SJSA1 (cell line): ENCODE data around the gene HSF2BP. TPM values are rescaled to one million over a fixed set of nuclear protein-coding genes. Genes with fewer than 3 reads are reported as not detected.

Experiments used
- DNase-seq, 2 experiments: peaks; one replicate each; pipeline ENCODE4 v3.0.0-alpha.2; 2015 to 2020; ENCODE audit warnings: low spot score in 2 of 2, low read depth in 1 of 2
- H3K27ac ChIP-seq: fragments of 250-450 bp; sonication (Bioruptor Pico); 2 replicates; pipeline ENCODE4 v1.5.1; 2020; ENCODE audit warnings: mild to moderate bottlenecking, moderate library complexity
- H3K27me3 ChIP-seq: fragments of 250-450 bp; sonication (Bioruptor Pico); replicated peaks from 2 replicates; pipeline ENCODE4 v1.5.1; 2020; ENCODE audit warnings: mild to moderate bottlenecking, moderate library complexity
- H3K36me3 ChIP-seq: fragments of 250-450 bp; sonication (Bioruptor Pico); 2 replicates; pipeline ENCODE4 v1.5.1; 2020; ENCODE audit warnings: mild to moderate bottlenecking
- H3K4me1 ChIP-seq: fragments of 250-450 bp; sonication (Bioruptor Pico); replicated peaks from 2 replicates; pipeline ENCODE4 v1.6.1; 2021; ENCODE audit warnings: mild to moderate bottlenecking
- H3K4me3 ChIP-seq: fragments of 250-450 bp; sonication (Bioruptor Pico); 2 replicates; pipeline ENCODE4 v1.5.1; 2020; ENCODE audit warnings: mild to moderate bottlenecking
- H3K9me3 ChIP-seq: fragments of 250-450 bp; sonication (Bioruptor Pico); replicated peaks from 2 replicates; pipeline ENCODE4 v1.5.1; 2020; ENCODE audit warnings: mild to moderate bottlenecking
- total RNA-seq: library from RNA; depleted of rRNA; stranded (reverse); fragments of >200 nt; shearing (Covaris generic); gene quantifications from 2 replicates; pipeline ENCODE4 v1.2.3, GENCODE V29; 2014

HSF2BP gene
- total RNA-seq, 1 experiment from 2014 or later, result 1.6 TPM

DNA sequence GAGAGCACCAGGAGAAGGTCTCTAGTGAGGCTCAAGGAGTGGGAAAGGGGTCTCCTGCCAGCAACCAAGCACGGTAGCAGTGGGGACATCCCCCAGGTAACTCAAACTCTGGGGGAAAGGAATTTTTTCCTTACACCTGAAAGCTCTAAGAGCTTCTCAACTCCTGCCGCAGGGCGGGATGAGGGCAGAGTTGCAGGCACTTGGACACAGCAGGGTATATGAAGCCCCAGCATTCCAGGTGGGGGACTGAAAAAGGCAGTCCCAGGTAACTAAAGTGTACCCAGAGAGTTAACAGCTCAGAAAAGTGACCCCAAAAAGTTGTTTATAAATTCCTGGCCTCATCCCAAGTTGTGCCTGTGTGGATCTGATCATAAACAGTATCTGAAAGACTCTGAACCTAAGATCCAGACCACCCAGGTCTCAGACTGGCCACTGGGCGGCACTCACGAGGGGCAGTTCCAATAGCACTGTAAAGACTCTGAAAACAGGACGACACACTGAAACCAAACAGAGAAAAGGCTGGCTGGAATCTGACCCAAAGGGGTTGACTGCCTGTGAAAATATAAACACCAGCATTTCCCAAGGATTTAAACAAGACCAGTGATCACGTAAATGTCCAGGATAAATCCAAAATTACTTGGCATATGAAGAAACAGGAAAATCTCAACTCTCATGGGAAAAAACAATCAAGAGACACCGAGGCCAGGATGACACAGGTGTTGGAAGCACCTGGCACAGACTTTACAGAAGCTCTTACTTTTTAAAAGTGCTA lies 47.5 kb downstream of the HSF2BP start:
- Histone ChIP-seq H3K36me3 (no peaks in the 10 kb centered on the region), H3K4me1 (peaks cover 67% of the 10 kb centered on the region), H3K4me3 (no peak overlapping the region), H3K9me3 (no peaks in the 10 kb centered on the region; the same call in 1 of the 2 replicates), H3K27ac (peak overlapping the region; percentile 35; the same call in 1 of the 2 replicates), H3K27me3 (no peaks in the 10 kb centered on the region)
- peak; percentile 75 for DNase-seq

GRCh38 chr21:43609501-43610340 lies 49.6 kb downstream of the HSF2BP start:
- Histone ChIP-seq H3K27me3 (no peaks in the 10 kb centered on the region), H3K4me1 (peaks cover 78% of the 10 kb centered on the region), H3K4me3 (no peak overlapping the region), H3K27ac (no peak overlapping the region), H3K36me3 (no peaks in the 10 kb centered on the region), H3K9me3 (no peaks in the 10 kb centered on the region; the same call in 1 of the 2 replicates)
- peak; percentile 84 to 88 for DNase-seq

- H3K9me3 ChIP-seq, result no peaks in the 10 kb centered on the region; the same call in 1 of the 2 replicates
- H3K27me3 ChIP-seq, result no peaks in the 10 kb centered on the region
- H3K4me1 ChIP-seq, result peaks cover 79% of the 10 kb centered on the region
- no peak overlapping the region for H3K4me3 ChIP-seq
- no peak overlapping the region for H3K27ac ChIP-seq
- no peak for DNase-seq
- no peaks in the 10 kb centered on the region for H3K36me3 ChIP-seq
Observed at GRCh38 chr21:43608664-43609063, 50.6 kb downstream of the HSF2BP start.

- Histone ChIP-seq H3K27me3 (no peaks in the 10 kb centered on the region), H3K9me3 (no peaks in the 10 kb centered on the region; the same call in 1 of the 2 replicates)
- DNase-seq, result no peak
Observed at GRCh38 chr21:43608225-43608624, 51.1 kb downstream of the HSF2BP start.

DNA sequence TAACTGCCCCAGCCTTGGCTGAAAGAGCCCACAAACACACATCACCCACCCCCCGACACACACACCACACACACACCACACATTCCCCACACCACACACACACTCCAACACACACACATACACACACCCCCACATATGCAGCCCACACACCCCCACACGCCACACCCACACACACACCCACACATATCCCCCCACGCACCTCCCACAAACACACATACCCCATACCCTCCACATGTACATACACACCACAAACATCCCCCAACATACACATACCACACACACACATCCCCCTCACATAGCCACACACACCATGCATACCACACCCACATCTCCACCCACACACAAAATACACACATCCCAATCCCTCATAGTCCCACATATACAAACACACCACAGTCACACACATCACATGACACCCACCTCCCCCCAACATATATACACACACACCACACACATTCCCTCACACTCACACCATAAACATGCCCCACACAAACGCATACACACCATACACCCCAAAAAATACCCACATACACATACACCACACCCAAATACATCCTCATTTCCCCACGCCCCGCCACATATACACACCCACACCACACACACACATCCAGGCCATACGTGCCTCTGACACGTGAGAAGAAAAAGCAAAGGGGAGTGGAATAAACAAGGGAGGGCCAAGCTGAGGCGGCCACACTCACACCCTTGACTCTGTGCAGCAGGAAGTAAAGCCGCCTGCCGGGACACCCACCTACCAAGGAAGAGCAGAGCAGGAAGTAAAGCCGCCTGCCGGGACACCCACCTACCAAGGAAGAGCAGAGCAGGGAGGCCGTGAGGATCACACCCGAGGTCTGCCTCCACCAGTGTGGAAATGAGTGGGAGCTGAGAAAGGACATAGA lies 53.7 kb downstream of the HSF2BP start:
- Histone ChIP-seq H3K4me1 (peaks cover 82% of the 10 kb centered on the region), H3K27me3 (no peaks in the 10 kb centered on the region), H3K27ac (no peak overlapping the region), H3K4me3 (no peak overlapping the region), H3K36me3 (no peaks in the 10 kb centered on the region), H3K9me3 (no peaks in the 10 kb centered on the region)
- DNase-seq, result no peak

More at GRCh38 chr21:43608225-43608624, 51.1 kb downstream of the HSF2BP start:
- no peak overlapping the region for H3K27ac ChIP-seq
- H3K4me1 ChIP-seq, result peaks cover 79% of the 10 kb centered on the region
- H3K36me3 ChIP-seq, result no peaks in the 10 kb centered on the region
- H3K4me3 ChIP-seq, result no peak overlapping the region

DNA sequence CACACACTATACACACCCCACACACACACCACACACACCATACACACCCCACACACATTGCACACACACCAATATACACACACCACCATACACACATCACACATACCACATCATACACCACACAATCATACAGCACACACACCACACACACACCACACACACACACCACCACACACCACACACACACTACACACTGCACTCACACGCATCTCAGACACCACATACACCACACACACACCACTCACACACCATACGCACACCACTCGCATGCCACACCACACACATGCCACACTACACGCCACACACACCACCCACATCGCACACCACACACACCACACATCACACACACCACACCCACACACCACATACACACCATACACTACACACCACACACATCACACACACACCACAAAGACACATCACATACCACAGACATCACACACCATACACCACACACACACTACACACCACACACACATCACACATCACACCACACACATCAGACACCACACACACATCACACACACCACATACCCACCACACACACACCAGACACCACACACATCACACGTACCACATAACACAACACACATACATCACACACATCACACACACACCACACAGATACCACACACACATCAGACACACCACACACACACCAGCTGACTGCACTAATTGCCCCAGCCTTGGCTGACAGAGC lies 54.6 kb downstream of the HSF2BP start:
- Histone ChIP-seq H3K36me3 (no peaks in the 10 kb centered on the region), H3K9me3 (no peaks in the 10 kb centered on the region), H3K27me3 (no peaks in the 10 kb centered on the region), H3K4me3 (no peak overlapping the region), H3K4me1 (peaks cover 82% of the 10 kb centered on the region), H3K27ac (no peak overlapping the region)
- DNase-seq, result no peak

- Histone ChIP-seq H3K4me3 (no peak overlapping the region), H3K27me3 (no peaks in the 10 kb centered on the region), H3K36me3 (no peaks in the 10 kb centered on the region), H3K9me3 (no peaks in the 10 kb centered on the region), H3K27ac (peak overlapping the region; percentile 37), H3K4me1 (peaks cover 82% of the 10 kb centered on the region)
- DNase-seq, result peak; percentile 52 to 55
Observed at GRCh38 chr21:43603641-43604504, 55.4 kb downstream of the HSF2BP start.

DNA sequence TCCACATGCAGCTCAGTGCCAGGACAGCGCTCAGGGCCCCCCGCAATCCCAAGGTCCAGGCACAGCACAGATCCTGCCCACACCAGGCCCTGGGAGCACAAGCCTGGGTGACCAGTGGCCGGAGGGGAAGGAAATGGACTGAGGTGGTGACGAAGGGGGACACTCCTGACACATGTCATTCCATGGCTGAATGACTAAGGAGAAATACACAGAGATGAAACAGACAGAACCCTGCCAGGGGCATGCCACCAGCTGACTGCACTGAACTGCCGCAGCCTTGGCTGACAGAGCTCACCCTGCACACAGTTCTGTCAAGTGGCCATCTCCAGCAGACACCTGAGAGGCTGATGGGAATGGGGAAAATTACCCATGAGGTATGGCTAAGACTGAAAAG lies 56.1 kb downstream of the HSF2BP start:
- peak overlapping the region; percentile 37 for H3K27ac ChIP-seq
- no peak overlapping the region for H3K4me3 ChIP-seq
- H3K36me3 ChIP-seq, result no peaks in the 10 kb centered on the region
- H3K27me3 ChIP-seq, result no peaks in the 10 kb centered on the region
- DNase-seq, result no peak
- no peaks in the 10 kb centered on the region for H3K9me3 ChIP-seq
- peaks cover 82% of the 10 kb centered on the region for H3K4me1 ChIP-seq

DNA sequence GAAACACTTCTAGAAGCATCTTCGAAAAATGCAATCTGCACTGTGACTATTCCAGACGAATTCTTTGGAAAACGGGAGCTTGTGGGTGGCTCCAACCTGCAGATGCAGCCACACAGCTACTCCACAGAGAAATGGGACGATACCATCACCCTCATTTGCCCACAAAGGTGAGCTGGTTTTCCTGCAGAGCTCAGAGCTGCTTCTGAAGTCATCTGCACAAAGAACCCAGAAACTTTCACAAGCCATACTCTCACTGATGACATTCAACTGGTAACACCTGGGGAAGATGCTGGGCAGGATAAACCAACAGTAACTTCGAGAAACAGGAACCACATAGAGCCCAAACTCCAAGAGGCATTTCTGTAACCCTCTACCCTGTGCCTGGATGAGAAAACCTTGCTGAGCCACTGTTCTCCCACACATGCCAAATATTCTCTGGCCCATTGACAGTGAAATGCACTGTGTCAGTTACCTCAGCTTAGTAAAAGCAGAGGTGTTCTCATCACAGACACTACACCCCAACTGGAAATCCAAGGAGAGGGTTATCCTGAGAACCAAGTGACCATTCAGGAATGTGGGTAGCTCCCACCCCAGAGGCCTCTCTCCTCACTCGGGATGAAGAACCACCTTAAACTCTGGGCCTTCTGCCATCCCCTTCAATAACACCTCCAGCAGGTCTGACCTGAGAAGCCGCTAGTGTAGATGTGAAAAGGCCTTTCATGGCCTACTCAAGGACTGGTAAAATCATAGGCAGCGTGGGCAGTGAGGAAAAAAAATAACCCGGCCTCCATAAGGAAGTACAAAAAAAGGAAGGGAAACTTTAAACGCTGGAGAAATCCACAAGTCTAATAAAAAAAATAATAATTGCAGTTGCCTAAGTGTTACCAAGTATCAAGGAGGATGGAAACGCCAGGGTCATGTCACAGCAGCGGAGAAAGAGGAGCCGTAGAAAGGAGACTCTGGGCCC lies 56.7 kb downstream of the HSF2BP start:
- Histone ChIP-seq H3K36me3 (no peaks in the 10 kb centered on the region), H3K4me1 (peaks cover 83% of the 10 kb centered on the region)

DNA sequence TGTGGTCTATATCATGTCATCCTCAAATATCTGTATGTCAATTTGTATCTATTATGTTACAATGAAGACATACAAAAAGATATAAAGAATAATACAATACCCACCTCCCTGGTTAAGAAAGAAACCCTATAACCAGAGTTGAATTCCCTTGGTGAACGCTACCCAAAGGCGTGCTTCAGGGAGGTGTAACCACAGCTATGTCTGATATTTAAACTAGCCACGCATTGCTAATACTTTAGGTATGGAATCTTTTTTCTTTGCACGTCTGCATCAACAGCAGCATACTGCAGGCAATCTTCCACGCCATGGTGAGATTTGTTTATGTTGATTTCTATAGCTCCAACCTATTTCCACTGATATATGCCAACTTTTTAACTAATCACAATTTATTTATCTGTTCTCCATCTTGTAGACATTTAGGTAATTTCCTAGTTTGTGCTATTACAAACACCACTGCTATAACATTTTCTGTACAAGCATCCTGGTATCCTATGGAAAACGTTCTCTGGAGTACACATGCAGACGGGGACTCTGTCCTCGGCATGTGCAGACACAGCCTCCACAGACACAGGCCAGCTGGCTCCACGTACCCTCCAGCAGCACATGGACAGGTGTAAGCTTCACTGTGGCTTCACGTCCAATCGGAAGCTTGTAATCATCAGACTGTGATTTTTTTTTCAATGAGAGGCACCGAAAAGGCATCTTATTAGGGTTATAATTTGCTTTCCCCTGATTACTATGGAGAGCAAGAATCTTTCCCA lies 58.5 kb downstream of the HSF2BP start:
- peak; percentile 82 to 92 for DNase-seq
- Histone ChIP-seq H3K9me3 (no peaks in the 10 kb centered on the region), H3K36me3 (no peaks in the 10 kb centered on the region), H3K27me3 (no peaks in the 10 kb centered on the region), H3K4me1 (peaks cover 89% of the 10 kb centered on the region), H3K27ac (peak overlapping the region; percentile 90), H3K4me3 (no peak overlapping the region)

More for the DNA sequence above, 56.7 kb downstream of the HSF2BP start:
- no peak overlapping the region for H3K4me3 ChIP-seq
- no peaks in the 10 kb centered on the region for H3K27me3 ChIP-seq
- no peaks in the 10 kb centered on the region for H3K9me3 ChIP-seq
- no peak for DNase-seq
- peak overlapping the region; percentile 90 for H3K27ac ChIP-seq

- Histone ChIP-seq H3K27me3 (no peaks in the 10 kb centered on the region), H3K9me3 (no peaks in the 10 kb centered on the region), H3K4me1 (peaks cover 86% of the 10 kb centered on the region), H3K36me3 (no peaks in the 10 kb centered on the region), H3K4me3 (no peak overlapping the region), H3K27ac (peak overlapping the region; percentile 90)
- no peak for DNase-seq
Observed at GRCh38 chr21:43599728-43600127, 59.6 kb downstream of the HSF2BP start.
